GM12892 (cell line): ENCODE data around the gene PSMG3.

ENCODE experiments used
- POLR2A ChIP-seq: IDR thresholded peaks from 2 replicates; pipeline ENCODE4 v1.6.1; 2011; ENCODE audit warnings: low read depth, low read length, control low read depth
- POLR2AphosphoS5 ChIP-seq: IDR thresholded peaks from 2 replicates; pipeline ENCODE4 v1.6.1; 2011; ENCODE audit warnings: low read depth, low read length, control low read depth
- TAF1 ChIP-seq: IDR thresholded peaks from 2 replicates; pipeline ENCODE4 v1.6.1; 2011; ENCODE audit warnings: low read depth, mild to moderate bottlenecking, control low read depth, low read length, borderline replicate concordance

DNA sequence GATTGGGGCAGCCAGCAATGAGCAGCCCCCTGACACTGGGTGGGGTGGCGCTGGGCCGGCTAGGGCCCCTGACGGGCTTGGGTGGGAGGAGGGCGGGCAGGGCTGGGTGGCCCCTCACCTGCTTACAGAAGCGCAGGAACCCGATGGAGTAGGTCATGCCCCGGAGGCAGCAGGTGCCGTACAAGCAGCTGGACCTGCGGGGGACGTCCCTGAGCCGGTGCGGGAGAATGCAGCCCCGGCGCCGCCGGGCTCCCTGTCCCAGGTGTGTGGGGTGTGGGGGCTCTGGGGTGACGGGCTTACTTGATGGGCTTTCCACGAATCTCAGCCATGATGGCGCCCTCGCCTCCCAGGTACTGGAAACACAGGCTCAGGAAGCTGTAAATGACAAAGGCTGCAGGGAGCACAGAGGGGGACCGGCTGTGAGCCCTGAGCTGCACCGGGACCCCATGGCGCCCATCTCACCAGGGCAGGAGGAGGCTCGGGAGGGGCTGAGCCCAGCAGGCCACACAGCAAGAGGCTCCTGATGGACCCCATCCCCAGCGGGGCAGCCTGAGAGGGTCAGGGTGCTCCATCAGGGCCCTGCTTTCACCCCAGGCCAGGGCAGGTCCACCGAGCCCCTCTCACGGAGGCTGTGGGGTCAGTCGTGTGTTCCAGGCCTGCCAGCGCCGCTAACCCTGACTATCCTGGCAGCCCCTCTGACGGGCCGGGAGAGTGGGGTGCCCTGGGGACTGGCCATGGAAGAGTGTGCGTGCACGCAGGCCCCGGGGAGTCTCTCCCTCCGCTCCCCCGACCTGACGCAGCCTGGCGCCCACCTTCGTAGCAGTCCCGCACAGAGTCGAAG is 19.6 kb downstream of the PSMG3 start:
- TF ChIP-seq POLR2A (no peak), POLR2AphosphoS5 (no peak), TAF1 (no peak)
